Vagina (tissue), 2 donors: ENCODE data around the gene VIL1.

ENCODE experiments used
- POLR2A ChIP-seq, 2 donors: fragments of 450-650 bp; IDR thresholded peaks; one replicate each; pipeline ENCODE4 v1.6.1; 2017; ENCODE audit warnings: antibody characterized with exemption in 2 of 2, mild to moderate bottlenecking in 2 of 2, moderate library complexity in 2 of 2
- POLR2AphosphoS5 ChIP-seq, 2 donors: sonication (generic); formaldehyde crosslinking; IDR thresholded peaks; one replicate each; pipeline ENCODE4 v1.9.0; 2017; ENCODE audit warnings: antibody characterized with exemption in 2 of 2, mild to moderate bottlenecking in 2 of 2, low read depth in 1 of 2; ENCODE audit not compliant: insufficient read depth in 1 of 2
- TF ChIP-seq, protein P1 (sequence below), 3 experiments: fragments of 450-650 bp in 2 of 3; fragments of 200-600 bp in 1 of 3; sonication (generic) in 1 of 3; IDR thresholded peaks; one replicate each; pipeline ENCODE4 v1.5.1; 2017 to 2019; ENCODE audit warnings: antibody characterized with exemption in 3 of 3, mild to moderate bottlenecking in 2 of 3, moderate library complexity in 2 of 3

DNA sequence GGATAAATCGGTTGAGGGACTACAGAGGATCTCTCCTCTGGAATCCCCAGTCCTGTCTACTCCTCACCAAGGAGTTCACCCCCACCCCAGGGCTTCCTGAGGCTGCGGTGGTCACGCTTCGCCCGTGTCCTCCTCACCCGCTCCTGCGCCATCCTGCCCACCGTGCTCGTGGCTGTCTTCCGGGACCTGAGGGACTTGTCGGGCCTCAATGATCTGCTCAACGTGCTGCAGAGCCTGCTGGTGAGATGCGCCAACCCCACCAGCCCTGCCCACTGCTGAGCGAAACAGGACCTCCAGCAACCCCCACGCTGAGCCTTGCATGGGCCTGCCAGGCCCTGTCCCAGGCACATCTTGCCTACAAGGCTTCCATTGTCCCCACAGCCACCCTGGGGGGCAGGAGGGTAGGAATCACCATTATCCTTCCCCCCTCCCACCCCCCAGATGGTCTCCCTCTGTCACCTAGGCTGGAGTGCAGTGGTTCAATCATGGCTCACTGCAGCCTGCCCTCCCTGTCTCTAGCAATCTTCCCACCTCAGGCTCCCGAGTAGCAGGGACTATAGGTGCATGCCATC is 25.9 kb upstream of the VIL1 start:
- TF ChIP-seq, protein P1, sequence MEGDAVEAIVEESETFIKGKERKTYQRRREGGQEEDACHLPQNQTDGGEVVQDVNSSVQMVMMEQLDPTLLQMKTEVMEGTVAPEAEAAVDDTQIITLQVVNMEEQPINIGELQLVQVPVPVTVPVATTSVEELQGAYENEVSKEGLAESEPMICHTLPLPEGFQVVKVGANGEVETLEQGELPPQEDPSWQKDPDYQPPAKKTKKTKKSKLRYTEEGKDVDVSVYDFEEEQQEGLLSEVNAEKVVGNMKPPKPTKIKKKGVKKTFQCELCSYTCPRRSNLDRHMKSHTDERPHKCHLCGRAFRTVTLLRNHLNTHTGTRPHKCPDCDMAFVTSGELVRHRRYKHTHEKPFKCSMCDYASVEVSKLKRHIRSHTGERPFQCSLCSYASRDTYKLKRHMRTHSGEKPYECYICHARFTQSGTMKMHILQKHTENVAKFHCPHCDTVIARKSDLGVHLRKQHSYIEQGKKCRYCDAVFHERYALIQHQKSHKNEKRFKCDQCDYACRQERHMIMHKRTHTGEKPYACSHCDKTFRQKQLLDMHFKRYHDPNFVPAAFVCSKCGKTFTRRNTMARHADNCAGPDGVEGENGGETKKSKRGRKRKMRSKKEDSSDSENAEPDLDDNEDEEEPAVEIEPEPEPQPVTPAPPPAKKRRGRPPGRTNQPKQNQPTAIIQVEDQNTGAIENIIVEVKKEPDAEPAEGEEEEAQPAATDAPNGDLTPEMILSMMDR (IDR thresholded peaks at IDR 0.05) = no peak
- no peak for TF ChIP-seq POLR2A (IDR thresholded peaks at IDR 0.05)
- TF ChIP-seq POLR2AphosphoS5 (IDR thresholded peaks at IDR 0.05; ENCODE audit: insufficient read depth in 1 of 2, low read depth in 1 of 2) = no peak
